HCT116 (cell line): ENCODE results near the gene SLC44A5. TPM values are rescaled to one million over a fixed set of nuclear protein-coding genes. Genes with fewer than 3 reads are reported as not detected.

ENCODE experiments used
- ATAC-seq: fragments of 200-7000 bp; cut with Tn5 transposase; 2 replicates; pipeline ENCODE4 v1.9.1; 2020; ENCODE audit warnings: mild to moderate bottlenecking, moderate library complexity
- BruUV-seq: library from RNA; stranded (reverse); fragments of 400-500 nt; replicated peaks from 2 replicates; lab custom pipeline; 2021; lab: Mats Ljungman, UMichigan
- CTCF ChIA-PET: fragments of 300-600 bp; sonication (Branson Sonifier 250); formaldehyde crosslinking; loops from one replicate; lab custom pipeline; 2021; ENCODE audit warnings: antibody characterized with exemption; lab: Charles Lee
- POLR2A ChIA-PET: fragments of 300-600, 350-600 bp; sonication (Branson Sonifier 250); formaldehyde crosslinking; loops from one replicate; lab custom pipeline; 2021; ENCODE audit warnings: antibody characterized with exemption; lab: Charles Lee
- RAD21 ChIA-PET, 2 experiments: fragments of 300-600 bp; sonication (Branson Sonifier 250); formaldehyde crosslinking; loops; one replicate each; lab custom pipeline; 2023; ENCODE audit warnings: low total read pairs in 2 of 2; ENCODE audit not compliant: uncharacterized antibody in 2 of 2, unreplicated experiment in 2 of 2, low non-redundant PET in 1 of 2; lab: Charles Lee
- DNase-seq: peaks from one replicate; pipeline ENCODE4 v3.0.0-alpha.2; 2010; ENCODE audit warnings: low read depth, low spot score
- H2AFZ ChIP-seq: fragments of 200-600 bp; shearing (Covaris generic), sonication (generic); 2 replicates; pipeline ENCODE4 v1.6.1; 2017; ENCODE audit warnings: low read depth, mixed run types, mixed read lengths, antibody characterized with exemption, low read length; ENCODE audit not compliant: poor library complexity, severe bottlenecking
- H3K27ac ChIP-seq: 2 replicates; pipeline ENCODE4 v1.5.1; 2012; ENCODE audit warnings: low read depth, low read length
- H3K27me3 ChIP-seq: fragments of 200-600 bp; sonication (generic); 2 replicates; pipeline ENCODE4 v1.6.1; 2016; ENCODE audit warnings: mixed run types, low read length, mixed read lengths; ENCODE audit not compliant: insufficient read depth
- H3K36me3 ChIP-seq, 2 experiments: fragments of 200-500 bp in 1 of 2; fragments of 200-600 bp in 1 of 2; sonication (Bioruptor generic) in 1 of 2; sonication (generic) in 1 of 2; 2 replicates each; pipeline versions ENCODE4 v1.5.1 to v1.6.1; 2014 to 2016; ENCODE audit warnings: low read length in 2 of 2, inconsistent platforms in 1 of 2, mixed read lengths in 1 of 2, mixed run types in 1 of 2; ENCODE audit not compliant: insufficient read depth in 2 of 2, control insufficient read depth in 1 of 2
- H3K4me1 ChIP-seq, 2 experiments: fragments of 200-600 bp in 1 of 2; sonication (generic) in 1 of 2; 2 replicates each; pipeline versions ENCODE4 v1.5.1 to v1.6.1; 2012 to 2017; ENCODE audit warnings: low read length in 2 of 2, inconsistent platforms in 1 of 2, mild to moderate bottlenecking in 1 of 2, mixed read lengths in 1 of 2, mixed run types in 1 of 2, moderate library complexity in 1 of 2; ENCODE audit not compliant: insufficient read depth in 2 of 2, control insufficient read depth in 1 of 2
- H3K4me2 ChIP-seq: fragments of 200-600 bp; sonication (generic); 2 replicates; pipeline ENCODE4 v1.6.1; 2017; ENCODE audit warnings: mixed run types, low read length, mixed read lengths
- H3K4me3 ChIP-seq, 2 experiments: fragments of 200-600 bp in 1 of 2; sonication (generic) in 1 of 2; replicated peaks in 1 of 2; 2 replicates each; pipeline ENCODE4 v1.5.1; 2011 to 2016; ENCODE audit warnings: low read length in 2 of 2, control low read depth in 1 of 2, low read depth in 1 of 2, mild to moderate bottlenecking in 1 of 2, mixed read lengths in 1 of 2, mixed run types in 1 of 2
- H3K79me2 ChIP-seq: fragments of 200-600 bp; sonication (generic); 2 replicates; pipeline ENCODE4 v1.6.1; 2017; ENCODE audit warnings: mild to moderate bottlenecking, mixed run types, low read length, moderate library complexity, mixed read lengths; ENCODE audit not compliant: insufficient read depth
- H3K9ac ChIP-seq: fragments of 200-600 bp; sonication (generic); 2 replicates; pipeline ENCODE4 v1.6.1; 2016; ENCODE audit warnings: low read length, mixed read lengths
- H3K9me2 ChIP-seq: fragments of 200-600 bp; sonication (generic), shearing (Covaris generic); 2 replicates; pipeline ENCODE4 v1.6.1; 2017; ENCODE audit warnings: mixed run types, mild to moderate bottlenecking, moderate library complexity; ENCODE audit not compliant: insufficient read depth
- H3K9me3 ChIP-seq, 2 experiments: fragments of 200-500 bp in 1 of 2; fragments of 200-600 bp in 1 of 2; sonication (Bioruptor generic) in 1 of 2; sonication (generic) in 1 of 2; 2 replicates each; pipeline ENCODE4 v1.6.1; 2014 to 2017; ENCODE audit warnings: low read length in 2 of 2, mixed read lengths in 2 of 2, inconsistent platforms in 1 of 2, low read depth in 1 of 2, mild to moderate bottlenecking in 1 of 2, mixed run types in 1 of 2, moderate library complexity in 1 of 2; ENCODE audit not compliant: control insufficient read depth in 1 of 2, insufficient read depth in 1 of 2
- H4K20me1 ChIP-seq: fragments of 200-600 bp; sonication (generic), shearing (Covaris generic); 2 replicates; pipeline ENCODE4 v1.6.1; 2017; ENCODE audit warnings: mixed run types, mild to moderate bottlenecking, moderate library complexity; ENCODE audit not compliant: insufficient read depth
- CBX3 ChIP-seq: IDR thresholded peaks from 2 replicates; pipeline ENCODE4 v1.6.1; 2012; ENCODE audit warnings: low read depth
- CEBPB ChIP-seq: IDR thresholded peaks from 2 replicates; pipeline ENCODE4 v1.6.1; 2012; ENCODE audit warnings: low read depth
- ELF1 ChIP-seq: IDR thresholded peaks from 2 replicates; pipeline ENCODE4 v1.6.1; 2012; ENCODE audit warnings: low read depth, borderline replicate concordance
- EZH2 ChIP-seq: fragments of 200-600 bp; sonication (generic); IDR thresholded peaks from 2 replicates; pipeline ENCODE4 v1.6.1; 2017; ENCODE audit warnings: antibody characterized with exemption, mixed run types
- EZH2phosphoT487 ChIP-seq: fragments of 200-600 bp; IDR thresholded peaks from 2 replicates; pipeline ENCODE4 v1.6.1; 2018; ENCODE audit warnings: antibody characterized with exemption, borderline replicate concordance
- JUND ChIP-seq: IDR thresholded peaks from 2 replicates; pipeline ENCODE4 v1.6.1; 2012
- POLR2AphosphoS5 ChIP-seq: IDR thresholded peaks from 2 replicates; pipeline ENCODE4 v1.6.1; 2011; ENCODE audit warnings: mild to moderate bottlenecking, low read depth, low read length, moderate library complexity
- YY1 ChIP-seq: IDR thresholded peaks from 2 replicates; pipeline ENCODE4 v1.6.1; 2011; ENCODE audit warnings: low read length, low read depth, moderate library complexity, mild to moderate bottlenecking; ENCODE audit not compliant: insufficient replicate concordance; ENCODE audit errors: extremely low read depth
- ZNF274 ChIP-seq: fragments of 200-500 bp; sonication (Bioruptor generic); IDR thresholded peaks from 2 replicates; pipeline ENCODE4 v1.6.1; 2014; ENCODE audit warnings: mild to moderate bottlenecking, low read depth, low read length, inconsistent platforms
- intact Hi-C: fragments of 100-400 bp; cut with micrococcal nuclease; formaldehyde crosslinking; loops from 2 replicates; pipeline ENCODE4 v1.10.0; 2022
- total RNA-seq: library from RNA; stranded (reverse); gene quantifications from one replicate; pipeline ENCODE4 v1.2.1, GENCODE V29; 2021; ENCODE audit not compliant: unreplicated experiment
- TF ChIP-seq, protein P1 (sequence below): IDR thresholded peaks from 2 replicates; pipeline ENCODE4 v1.6.1; 2011; ENCODE audit warnings: mild to moderate bottlenecking, low read length, moderate library complexity; ENCODE audit not compliant: insufficient replicate concordance; ENCODE audit errors: extremely low read depth

The SLC44A5 gene
- total RNA-seq, 1 experiment from 2014 or later: 2.4 TPM

DNA sequence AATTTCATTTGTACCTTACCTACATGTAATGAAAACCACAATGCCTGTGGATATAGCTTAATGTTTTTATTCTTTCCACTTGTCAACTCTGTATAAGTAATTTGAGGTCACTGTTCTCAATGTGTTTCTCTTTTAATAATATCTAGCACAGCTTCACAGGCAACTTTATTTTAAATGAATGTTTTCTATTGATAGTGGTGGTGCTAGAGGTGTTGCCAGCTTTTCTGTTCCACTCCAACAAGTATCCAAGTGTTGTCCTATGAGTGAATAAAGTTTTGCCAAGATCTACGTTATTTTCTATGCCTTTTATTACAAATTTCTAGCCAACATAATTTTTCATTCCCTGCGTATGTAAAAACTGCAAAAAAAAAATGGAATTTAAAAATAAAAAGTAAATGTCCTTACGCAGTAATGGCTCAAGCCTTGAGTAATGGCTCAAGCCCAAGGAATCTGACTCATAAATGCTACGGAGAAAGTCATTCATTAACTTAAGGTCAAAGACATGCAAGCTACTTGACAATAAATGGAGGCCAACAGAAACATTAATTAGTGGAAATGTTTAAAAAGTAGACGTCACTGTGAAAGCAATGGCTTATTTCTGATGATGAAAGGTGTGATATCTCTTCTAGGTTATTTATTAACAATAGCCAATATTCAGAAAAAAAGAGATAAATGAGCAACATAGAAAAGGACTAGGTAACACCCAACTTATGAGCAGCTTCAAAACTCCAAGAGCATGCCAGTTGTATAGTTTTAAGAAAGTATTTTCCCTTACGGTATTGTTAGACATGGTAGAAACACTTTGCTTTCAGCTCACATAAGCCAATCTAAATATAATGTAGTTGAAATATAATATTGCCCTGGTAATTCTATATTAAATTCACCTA is 71.4 kb downstream of the SLC44A5 start:
- no peak for ATAC-seq
- Histone ChIP-seq H3K27me3 (no peaks in the 10 kb centered on the region), H3K27ac (no peak overlapping the region), H3K79me2 (no peaks in the 10 kb centered on the region), H3K36me3 (no peaks in the 10 kb centered on the region), H3K9me3 (no peaks in the 10 kb centered on the region), H3K4me1 (no peaks in the 10 kb centered on the region), H2AFZ (no peak overlapping the region)
- BruUV-seq: no TSS peak
- no peak for DNase-seq
- POLR2A ChIA-PET: no interaction called here
- intact Hi-C loops: no loop called here
- CTCF ChIA-PET: no interaction called here
- TF ChIP-seq ZNF274: no peak
- TF ChIP-seq, all 23 proteins: peak for 0
- H3K4me3 ChIP-seq: no peak overlapping the region
- H3K9me2 ChIP-seq: no peaks in the 10 kb centered on the region
- no peak overlapping the region for H3K9ac ChIP-seq
- RAD21 ChIA-PET: no interaction called here
- no peak overlapping the region for H3K4me2 ChIP-seq
- H4K20me1 ChIP-seq: no peaks in the 10 kb centered on the region

DNA sequence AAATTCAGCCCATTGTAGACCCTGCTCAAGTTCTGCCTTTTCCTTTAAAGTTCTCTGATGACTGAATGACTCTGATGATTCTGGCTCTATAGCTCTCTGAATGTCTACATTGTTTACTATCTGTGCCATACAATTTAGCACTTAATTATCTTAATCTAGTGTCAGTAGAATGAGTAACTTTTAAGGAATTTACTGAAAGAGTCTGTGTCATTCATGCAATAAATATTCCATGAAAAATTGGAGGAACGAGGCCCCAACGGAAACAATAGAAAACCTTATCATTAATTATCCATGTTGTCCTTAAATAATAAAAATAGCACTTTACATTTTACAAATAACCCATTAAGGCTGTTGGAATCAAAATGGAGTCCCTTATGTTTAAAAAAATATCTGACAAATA is 77.8 kb downstream of the SLC44A5 start:
- DNase-seq (no peak), ATAC-seq (no peak)
- Histone ChIP-seq H3K9me2 (no peaks in the 10 kb centered on the region), H3K27ac (no peak overlapping the region), H4K20me1 (no peaks in the 10 kb centered on the region), H3K9me3 (no peaks in the 10 kb centered on the region), H3K4me2 (no peak overlapping the region), H3K9ac (no peak overlapping the region), H3K4me1 (no peaks in the 10 kb centered on the region), H2AFZ (no peak overlapping the region), H3K36me3 (no peaks in the 10 kb centered on the region), H3K4me3 (no peak overlapping the region), H3K79me2 (no peaks in the 10 kb centered on the region), H3K27me3 (no peaks in the 10 kb centered on the region)
- no peak for TF ChIP-seq EZH2
- no peak for TF ChIP-seq CEBPB
- TF ChIP-seq YY1: no peak
- TF ChIP-seq EZH2phosphoT487: no peak
- TF ChIP-seq ZNF274: no peak
- TF ChIP-seq CBX3: no peak
- no peak for TF ChIP-seq POLR2AphosphoS5
- TF ChIP-seq, protein P1, sequence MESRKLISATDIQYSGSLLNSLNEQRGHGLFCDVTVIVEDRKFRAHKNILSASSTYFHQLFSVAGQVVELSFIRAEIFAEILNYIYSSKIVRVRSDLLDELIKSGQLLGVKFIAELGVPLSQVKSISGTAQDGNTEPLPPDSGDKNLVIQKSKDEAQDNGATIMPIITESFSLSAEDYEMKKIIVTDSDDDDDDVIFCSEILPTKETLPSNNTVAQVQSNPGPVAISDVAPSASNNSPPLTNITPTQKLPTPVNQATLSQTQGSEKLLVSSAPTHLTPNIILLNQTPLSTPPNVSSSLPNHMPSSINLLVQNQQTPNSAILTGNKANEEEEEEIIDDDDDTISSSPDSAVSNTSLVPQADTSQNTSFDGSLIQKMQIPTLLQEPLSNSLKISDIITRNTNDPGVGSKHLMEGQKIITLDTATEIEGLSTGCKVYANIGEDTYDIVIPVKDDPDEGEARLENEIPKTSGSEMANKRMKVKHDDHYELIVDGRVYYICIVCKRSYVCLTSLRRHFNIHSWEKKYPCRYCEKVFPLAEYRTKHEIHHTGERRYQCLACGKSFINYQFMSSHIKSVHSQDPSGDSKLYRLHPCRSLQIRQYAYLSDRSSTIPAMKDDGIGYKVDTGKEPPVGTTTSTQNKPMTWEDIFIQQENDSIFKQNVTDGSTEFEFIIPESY: no peak
- TF ChIP-seq ELF1: no peak
- no peak for TF ChIP-seq JUND
- POLR2A ChIA-PET: no interaction called here
- CTCF ChIA-PET: no interaction called here
- no TSS peak for BruUV-seq
- RAD21 ChIA-PET: no interaction called here
- intact Hi-C loops: no loop called here
